SIG-M5 treated with dmso at 0.1 percent for 504 hours (cell line): ENCODE data around the gene ITGB1BP1.

Experiments used
- DNase-seq: peaks from one replicate; lab custom pipeline; 2025; ENCODE audit not compliant: unreplicated experiment; lab: John Stamatoyannopoulos, UW

The ITGB1BP1 gene

GRCh38 chr2:9428965-9429577, 5.7 kb upstream of the ITGB1BP1 start:
- no peak for DNase-seq

- no peak for DNase-seq
Measured at GRCh38 chr2:9424447-9425164, 1.3 kb upstream of the ITGB1BP1 start.

- no peak for DNase-seq
Measured at GRCh38 chr2:9423922-9424272, 569 bp upstream of the ITGB1BP1 start.

GRCh38 chr2:9422321-9423099, 818 bp downstream of the ITGB1BP1 start:
- DNase-seq: peak; percentile 57

- DNase-seq: no peak
Measured at GRCh38 chr2:9420495-9420894, 2.8 kb downstream of the ITGB1BP1 start.

GRCh38 chr2:9419541-9419940, 3.8 kb downstream of the ITGB1BP1 start:
- DNase-seq: no peak

GRCh38 chr2:9418746-9419145, 4.6 kb downstream of the ITGB1BP1 start:
- DNase-seq: no peak

- DNase-seq: no peak
Measured at GRCh38 chr2:9417725-9418124, 5.6 kb downstream of the ITGB1BP1 start.

GRCh38 chr2:9416962-9417316, 6.4 kb downstream of the ITGB1BP1 start:
- DNase-seq: no peak

- no peak for DNase-seq
Measured at GRCh38 chr2:9416267-9416961, 6.9 kb downstream of the ITGB1BP1 start.

- DNase-seq: no peak
Measured at GRCh38 chr2:9415516-9416169, 7.7 kb downstream of the ITGB1BP1 start.

- DNase-seq: no peak
Measured at GRCh38 chr2:9412781-9413180, 10.5 kb downstream of the ITGB1BP1 start.

- no peak for DNase-seq
Measured at GRCh38 chr2:9410108-9410507, 13.2 kb downstream of the ITGB1BP1 start.

- no peak for DNase-seq
Measured at GRCh38 chr2:9408641-9409151, 14.6 kb downstream of the ITGB1BP1 start.

GRCh38 chr2:9407363-9407811, 15.9 kb downstream of the ITGB1BP1 start:
- no peak for DNase-seq

- no peak for DNase-seq
Measured at GRCh38 chr2:9406529-9407362, 16.6 kb downstream of the ITGB1BP1 start.

- DNase-seq: no peak
Measured at GRCh38 chr2:9405636-9406035, 17.7 kb downstream of the ITGB1BP1 start.

- DNase-seq: no peak
Measured at GRCh38 chr2:9404451-9404850, 18.9 kb downstream of the ITGB1BP1 start.

GRCh38 chr2:9403924-9404323, 19.4 kb downstream of the ITGB1BP1 start:
- DNase-seq: no peak
